Measurements from ENCODE around the gene SRSF5. TPM values are rescaled to one million over a fixed set of nuclear protein-coding genes. Genes with fewer than 3 reads are reported as not detected.
A peak's percentile ranks its signal among the peaks of the same experiment; 100 is the strongest.

The SRSF5 gene
- total and polyA plus RNA-seq, 2 of the 13 experiments (the other 11 are each of a cell fraction or from before 2014, with no cell fraction given): 189 to 277 TPM

DNA sequence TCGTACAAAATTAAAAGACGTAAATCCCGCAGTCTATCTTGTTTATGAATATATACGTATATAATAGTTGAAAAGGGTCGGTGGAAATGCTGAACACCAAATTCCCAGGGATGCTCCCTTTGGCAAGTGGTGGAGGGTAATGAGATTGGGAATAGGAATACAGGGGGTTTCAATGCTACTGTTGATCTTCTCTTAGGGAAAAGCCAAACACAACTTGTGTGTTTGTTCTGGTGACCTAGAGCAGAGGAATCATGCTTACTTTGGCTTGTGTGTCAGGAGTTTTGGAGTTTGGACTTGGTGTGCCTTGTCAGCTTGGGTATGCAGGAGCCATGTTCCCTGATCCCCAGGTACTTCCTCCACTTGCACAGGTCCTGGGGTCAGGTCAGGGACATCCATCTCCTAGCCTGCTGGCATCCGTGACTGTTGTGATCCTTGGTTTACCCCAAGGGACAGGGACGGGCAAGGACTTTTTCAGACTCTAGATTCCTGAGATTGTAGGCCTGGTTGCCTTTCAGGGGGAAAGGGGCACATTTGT is 26.0 kb downstream of the SRSF5 start (continued):
- TF ChIP-seq, protein P1, sequence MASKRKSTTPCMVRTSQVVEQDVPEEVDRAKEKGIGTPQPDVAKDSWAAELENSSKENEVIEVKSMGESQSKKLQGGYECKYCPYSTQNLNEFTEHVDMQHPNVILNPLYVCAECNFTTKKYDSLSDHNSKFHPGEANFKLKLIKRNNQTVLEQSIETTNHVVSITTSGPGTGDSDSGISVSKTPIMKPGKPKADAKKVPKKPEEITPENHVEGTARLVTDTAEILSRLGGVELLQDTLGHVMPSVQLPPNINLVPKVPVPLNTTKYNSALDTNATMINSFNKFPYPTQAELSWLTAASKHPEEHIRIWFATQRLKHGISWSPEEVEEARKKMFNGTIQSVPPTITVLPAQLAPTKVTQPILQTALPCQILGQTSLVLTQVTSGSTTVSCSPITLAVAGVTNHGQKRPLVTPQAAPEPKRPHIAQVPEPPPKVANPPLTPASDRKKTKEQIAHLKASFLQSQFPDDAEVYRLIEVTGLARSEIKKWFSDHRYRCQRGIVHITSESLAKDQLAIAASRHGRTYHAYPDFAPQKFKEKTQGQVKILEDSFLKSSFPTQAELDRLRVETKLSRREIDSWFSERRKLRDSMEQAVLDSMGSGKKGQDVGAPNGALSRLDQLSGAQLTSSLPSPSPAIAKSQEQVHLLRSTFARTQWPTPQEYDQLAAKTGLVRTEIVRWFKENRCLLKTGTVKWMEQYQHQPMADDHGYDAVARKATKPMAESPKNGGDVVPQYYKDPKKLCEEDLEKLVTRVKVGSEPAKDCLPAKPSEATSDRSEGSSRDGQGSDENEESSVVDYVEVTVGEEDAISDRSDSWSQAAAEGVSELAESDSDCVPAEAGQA (IDR thresholded peaks at IDR 0.05; ENCODE audit: low read depth): peak; percentile 32; the same call in 1 of the 2 replicates
- TF ChIP-seq, protein P1 (CRISPR knock-in tag; IDR thresholded peaks at IDR 0.05; ENCODE audit: borderline replicate concordance): no peak
- TF ChIP-seq KDM3A (CRISPR knock-in tag; IDR thresholded peaks at IDR 0.05; ENCODE audit: low read depth) (no peak), SRF (IDR thresholded peaks at IDR 0.05; ENCODE audit: low read depth, low read length) (no peak), KLF6 (CRISPR knock-in tag; IDR thresholded peaks at IDR 0.05) (no peak), RFXANK (CRISPR knock-in tag; IDR thresholded peaks at IDR 0.05) (no peak), POGZ (CRISPR knock-in tag; IDR thresholded peaks at IDR 0.05) (peak; percentile 94), GATAD2A (CRISPR knock-in tag; IDR thresholded peaks at IDR 0.05) (peak; percentile 70), HMG20B (CRISPR knock-in tag; conservative IDR thresholded peaks at IDR 0.05) (no peak), ZNF788 (CRISPR knock-in tag; IDR thresholded peaks at IDR 0.05; ENCODE audit: borderline replicate concordance) (peak; percentile 33; the same call in 1 of the 2 replicates), CEBPG (CRISPR knock-in tag; IDR thresholded peaks at IDR 0.05) (peak; percentile 44), ZNF460 (CRISPR knock-in tag; IDR thresholded peaks at IDR 0.05; ENCODE audit: borderline replicate concordance) (no peak), HCFC1 (IDR thresholded peaks at IDR 0.05; ENCODE audit: low read depth, low read length) (no peak)
- TF ChIP-seq, protein P2, sequence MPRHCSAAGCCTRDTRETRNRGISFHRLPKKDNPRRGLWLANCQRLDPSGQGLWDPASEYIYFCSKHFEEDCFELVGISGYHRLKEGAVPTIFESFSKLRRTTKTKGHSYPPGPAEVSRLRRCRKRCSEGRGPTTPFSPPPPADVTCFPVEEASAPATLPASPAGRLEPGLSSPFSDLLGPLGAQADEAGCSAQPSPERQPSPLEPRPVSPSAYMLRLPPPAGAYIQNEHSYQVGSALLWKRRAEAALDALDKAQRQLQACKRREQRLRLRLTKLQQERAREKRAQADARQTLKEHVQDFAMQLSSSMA (CRISPR knock-in tag; IDR thresholded peaks at IDR 0.05): 0 out of 2 replicates have a peak, but pooled peaks have one; percentile 19
- TF ChIP-seq, protein P3, sequence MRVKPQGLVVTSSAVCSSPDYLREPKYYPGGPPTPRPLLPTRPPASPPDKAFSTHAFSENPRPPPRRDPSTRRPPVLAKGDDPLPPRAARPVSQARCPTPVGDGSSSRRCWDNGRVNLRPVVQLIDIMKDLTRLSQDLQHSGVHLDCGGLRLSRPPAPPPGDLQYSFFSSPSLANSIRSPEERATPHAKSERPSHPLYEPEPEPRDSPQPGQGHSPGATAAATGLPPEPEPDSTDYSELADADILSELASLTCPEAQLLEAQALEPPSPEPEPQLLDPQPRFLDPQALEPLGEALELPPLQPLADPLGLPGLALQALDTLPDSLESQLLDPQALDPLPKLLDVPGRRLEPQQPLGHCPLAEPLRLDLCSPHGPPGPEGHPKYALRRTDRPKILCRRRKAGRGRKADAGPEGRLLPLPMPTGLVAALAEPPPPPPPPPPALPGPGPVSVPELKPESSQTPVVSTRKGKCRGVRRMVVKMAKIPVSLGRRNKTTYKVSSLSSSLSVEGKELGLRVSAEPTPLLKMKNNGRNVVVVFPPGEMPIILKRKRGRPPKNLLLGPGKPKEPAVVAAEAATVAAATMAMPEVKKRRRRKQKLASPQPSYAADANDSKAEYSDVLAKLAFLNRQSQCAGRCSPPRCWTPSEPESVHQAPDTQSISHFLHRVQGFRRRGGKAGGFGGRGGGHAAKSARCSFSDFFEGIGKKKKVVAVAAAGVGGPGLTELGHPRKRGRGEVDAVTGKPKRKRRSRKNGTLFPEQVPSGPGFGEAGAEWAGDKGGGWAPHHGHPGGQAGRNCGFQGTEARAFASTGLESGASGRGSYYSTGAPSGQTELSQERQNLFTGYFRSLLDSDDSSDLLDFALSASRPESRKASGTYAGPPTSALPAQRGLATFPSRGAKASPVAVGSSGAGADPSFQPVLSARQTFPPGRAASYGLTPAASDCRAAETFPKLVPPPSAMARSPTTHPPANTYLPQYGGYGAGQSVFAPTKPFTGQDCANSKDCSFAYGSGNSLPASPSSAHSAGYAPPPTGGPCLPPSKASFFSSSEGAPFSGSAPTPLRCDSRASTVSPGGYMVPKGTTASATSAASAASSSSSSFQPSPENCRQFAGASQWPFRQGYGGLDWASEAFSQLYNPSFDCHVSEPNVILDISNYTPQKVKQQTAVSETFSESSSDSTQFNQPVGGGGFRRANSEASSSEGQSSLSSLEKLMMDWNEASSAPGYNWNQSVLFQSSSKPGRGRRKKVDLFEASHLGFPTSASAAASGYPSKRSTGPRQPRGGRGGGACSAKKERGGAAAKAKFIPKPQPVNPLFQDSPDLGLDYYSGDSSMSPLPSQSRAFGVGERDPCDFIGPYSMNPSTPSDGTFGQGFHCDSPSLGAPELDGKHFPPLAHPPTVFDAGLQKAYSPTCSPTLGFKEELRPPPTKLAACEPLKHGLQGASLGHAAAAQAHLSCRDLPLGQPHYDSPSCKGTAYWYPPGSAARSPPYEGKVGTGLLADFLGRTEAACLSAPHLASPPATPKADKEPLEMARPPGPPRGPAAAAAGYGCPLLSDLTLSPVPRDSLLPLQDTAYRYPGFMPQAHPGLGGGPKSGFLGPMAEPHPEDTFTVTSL (CRISPR knock-in tag; IDR thresholded peaks at IDR 0.05; ENCODE audit: borderline replicate concordance): peak; percentile 94
- TF ChIP-seq, protein P4, sequence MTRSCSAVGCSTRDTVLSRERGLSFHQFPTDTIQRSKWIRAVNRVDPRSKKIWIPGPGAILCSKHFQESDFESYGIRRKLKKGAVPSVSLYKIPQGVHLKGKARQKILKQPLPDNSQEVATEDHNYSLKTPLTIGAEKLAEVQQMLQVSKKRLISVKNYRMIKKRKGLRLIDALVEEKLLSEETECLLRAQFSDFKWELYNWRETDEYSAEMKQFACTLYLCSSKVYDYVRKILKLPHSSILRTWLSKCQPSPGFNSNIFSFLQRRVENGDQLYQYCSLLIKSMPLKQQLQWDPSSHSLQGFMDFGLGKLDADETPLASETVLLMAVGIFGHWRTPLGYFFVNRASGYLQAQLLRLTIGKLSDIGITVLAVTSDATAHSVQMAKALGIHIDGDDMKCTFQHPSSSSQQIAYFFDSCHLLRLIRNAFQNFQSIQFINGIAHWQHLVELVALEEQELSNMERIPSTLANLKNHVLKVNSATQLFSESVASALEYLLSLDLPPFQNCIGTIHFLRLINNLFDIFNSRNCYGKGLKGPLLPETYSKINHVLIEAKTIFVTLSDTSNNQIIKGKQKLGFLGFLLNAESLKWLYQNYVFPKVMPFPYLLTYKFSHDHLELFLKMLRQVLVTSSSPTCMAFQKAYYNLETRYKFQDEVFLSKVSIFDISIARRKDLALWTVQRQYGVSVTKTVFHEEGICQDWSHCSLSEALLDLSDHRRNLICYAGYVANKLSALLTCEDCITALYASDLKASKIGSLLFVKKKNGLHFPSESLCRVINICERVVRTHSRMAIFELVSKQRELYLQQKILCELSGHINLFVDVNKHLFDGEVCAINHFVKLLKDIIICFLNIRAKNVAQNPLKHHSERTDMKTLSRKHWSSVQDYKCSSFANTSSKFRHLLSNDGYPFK (CRISPR knock-in tag; IDR thresholded peaks at IDR 0.05; ENCODE audit: borderline replicate concordance): peak; percentile 23; the same call in 1 of the 2 replicates

Data from HepG2 (cell line).